HG03064 (cell line): ENCODE results near the gene ALCAM.
A peak's percentile ranks its signal among the peaks of the same experiment; 100 is the strongest.
"Not testable (repeated sequence)": the region's sequence is repeated elsewhere in the genome, so short reads cannot be mapped to it uniquely, and the experiment has no call there.

Experiments used
- ATAC-seq: cut with Tn5 transposase; IDR thresholded peaks from one replicate; pipeline ENCODE4 v1.9.1; 2021; ENCODE audit warnings: low read depth; ENCODE audit not compliant: unreplicated experiment

Gene ALCAM

GRCh38 chr3:105385819-105386508 lies 19.3 kb downstream of the ALCAM start:
- ATAC-seq, result peak; percentile 65

DNA sequence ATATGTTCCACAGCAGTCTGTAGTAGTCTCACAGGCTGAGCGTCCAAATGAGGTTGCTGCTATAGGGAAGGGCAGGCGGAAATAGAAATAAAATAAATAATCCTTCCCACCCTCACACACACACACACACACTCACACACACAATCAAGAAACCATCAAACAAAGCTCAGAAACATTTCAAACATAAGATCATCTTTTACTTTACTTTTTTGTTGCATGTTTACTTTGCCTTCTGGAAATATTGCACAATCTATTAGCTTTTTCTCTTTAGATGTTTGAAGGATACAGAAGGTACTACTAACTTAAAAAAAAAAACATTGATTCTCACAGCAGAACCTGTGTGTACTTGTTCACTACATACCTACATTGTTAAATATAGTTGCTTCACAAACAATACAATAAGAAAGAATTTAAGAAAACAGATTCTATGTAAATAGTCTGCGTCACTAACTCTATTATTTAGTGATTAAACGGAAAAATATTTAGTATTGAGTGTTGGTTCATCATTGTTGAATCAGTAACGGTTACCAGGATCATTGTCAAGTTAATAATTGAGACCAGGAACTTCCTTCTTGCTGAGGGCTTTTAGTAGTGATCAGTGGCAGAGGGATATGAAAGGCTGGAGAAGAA lies 20.5 kb downstream of the ALCAM start:
- no peak for ATAC-seq

DNA sequence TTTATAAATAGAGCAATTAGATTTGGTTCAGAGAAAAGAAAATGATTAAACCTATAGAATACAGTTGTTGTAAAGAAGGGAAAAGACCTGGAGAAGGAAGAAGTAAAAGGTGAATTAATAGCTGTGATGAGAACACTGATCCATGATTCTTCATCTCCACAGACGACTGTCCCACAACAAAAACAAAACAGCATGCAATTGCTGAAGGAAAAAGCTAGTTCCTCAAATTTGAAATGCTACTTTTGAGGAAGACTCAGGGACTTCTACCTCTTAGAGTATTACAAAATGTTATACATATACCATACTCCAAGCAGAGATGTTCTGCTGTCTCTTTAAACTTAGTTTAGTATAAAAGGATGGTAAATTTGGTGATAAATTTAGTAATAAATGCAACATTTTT lies 21.5 kb downstream of the ALCAM start:
- ATAC-seq, result no peak

GRCh38 chr3:105389759-105390158 lies 23.1 kb downstream of the ALCAM start:
- not testable (repeated sequence) for ATAC-seq

GRCh38 chr3:105392598-105392997 lies 25.9 kb downstream of the ALCAM start:
- not testable (repeated sequence) for ATAC-seq

DNA sequence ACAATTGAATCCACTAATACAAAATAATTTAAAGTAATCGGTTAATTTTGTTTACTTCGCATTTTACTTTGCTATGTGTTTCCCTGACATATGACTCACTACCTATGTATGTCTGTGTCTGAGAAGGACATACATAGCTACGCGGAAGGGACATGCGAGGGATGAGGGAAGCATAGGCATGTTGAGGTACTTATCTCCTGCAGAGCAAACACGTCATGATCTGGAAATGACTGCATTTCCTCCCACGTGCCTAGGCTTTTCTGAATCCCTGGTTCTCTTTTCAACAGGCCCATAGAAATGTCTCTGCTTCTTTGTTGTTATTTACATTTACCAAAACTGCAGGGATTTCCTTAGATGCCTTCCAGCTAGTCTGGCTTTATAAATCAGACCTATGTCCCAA lies 27.5 kb downstream of the ALCAM start:
- no peak for ATAC-seq

GRCh38 chr3:105397974-105398373 lies 31.3 kb downstream of the ALCAM start:
- no peak for ATAC-seq

GRCh38 chr3:105398437-105398836 lies 31.7 kb downstream of the ALCAM start:
- ATAC-seq, result no peak

GRCh38 chr3:105399062-105399461 lies 32.4 kb downstream of the ALCAM start:
- no peak for ATAC-seq

GRCh38 chr3:105399611-105400010 lies 32.9 kb downstream of the ALCAM start:
- no peak for ATAC-seq

GRCh38 chr3:105401254-105401653 lies 34.5 kb downstream of the ALCAM start:
- ATAC-seq, result no peak

DNA sequence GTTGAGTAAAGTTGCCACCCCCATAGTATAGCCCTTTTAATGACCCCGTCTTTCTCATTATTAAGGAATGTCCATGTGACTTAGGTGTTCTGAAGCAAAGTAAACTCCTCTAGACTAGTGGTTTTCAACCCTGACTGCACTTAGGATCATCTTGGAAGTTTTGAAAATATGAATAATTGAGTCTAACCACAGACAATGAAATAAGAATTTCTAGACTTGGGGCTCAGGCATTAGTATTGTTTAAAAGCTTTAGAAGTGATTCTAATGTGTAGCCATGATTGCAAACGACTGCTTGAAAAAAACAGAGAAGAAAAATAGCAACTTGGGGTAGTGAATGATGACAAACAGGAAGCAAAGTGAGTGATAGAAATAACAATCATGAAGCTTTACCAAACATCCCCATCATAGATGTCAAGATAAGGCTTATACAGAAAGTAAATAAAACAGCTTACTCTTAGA lies 35.0 kb downstream of the ALCAM start:
- no peak for ATAC-seq

DNA sequence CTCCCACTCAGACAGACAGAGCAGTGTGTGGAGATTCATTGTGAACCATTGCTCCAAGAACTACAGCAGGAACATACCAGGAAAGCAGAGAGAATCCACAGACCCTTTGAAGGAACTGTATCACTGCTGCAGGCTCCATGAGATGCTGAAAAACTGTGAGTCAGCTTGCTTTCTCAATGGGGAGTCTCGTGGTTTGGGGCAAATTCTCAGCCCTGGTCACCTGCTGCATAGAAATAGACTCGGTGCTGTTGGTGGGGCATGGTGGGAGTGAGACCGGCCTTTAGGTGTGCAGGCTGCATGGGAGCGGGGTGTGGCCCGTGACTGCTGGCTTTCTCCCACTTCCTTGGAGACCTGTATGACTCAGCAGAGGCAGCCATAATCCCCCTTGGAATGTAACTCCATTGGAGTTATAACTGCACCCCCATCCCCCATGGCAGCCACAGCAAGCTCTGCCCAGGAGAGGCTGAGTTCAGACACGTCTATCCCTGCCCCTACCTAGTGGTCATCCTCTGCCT lies 35.6 kb downstream of the ALCAM start:
- ATAC-seq, result no peak

DNA sequence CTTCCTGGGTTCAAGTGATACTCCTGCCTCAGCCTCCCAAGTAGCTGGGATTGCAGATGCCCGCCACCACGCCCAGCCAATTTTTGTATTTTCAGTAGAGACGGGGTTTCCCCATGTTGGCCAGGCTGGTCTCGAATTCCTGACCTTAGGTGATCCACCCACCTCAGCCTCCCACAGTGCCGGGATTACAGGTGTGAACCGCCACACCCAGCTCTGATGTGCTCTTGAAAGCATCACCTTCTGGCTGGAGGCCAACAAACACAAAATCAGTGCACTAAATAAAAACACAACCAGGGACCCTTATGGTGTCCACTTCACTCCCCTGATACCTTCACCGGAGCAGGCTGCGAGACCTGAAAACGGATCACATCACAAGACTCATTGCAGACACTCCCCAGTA lies 36.3 kb downstream of the ALCAM start:
- ATAC-seq, result not testable (repeated sequence)

GRCh38 chr3:105406268-105406667 lies 39.6 kb downstream of the ALCAM start:
- ATAC-seq, result no peak

DNA sequence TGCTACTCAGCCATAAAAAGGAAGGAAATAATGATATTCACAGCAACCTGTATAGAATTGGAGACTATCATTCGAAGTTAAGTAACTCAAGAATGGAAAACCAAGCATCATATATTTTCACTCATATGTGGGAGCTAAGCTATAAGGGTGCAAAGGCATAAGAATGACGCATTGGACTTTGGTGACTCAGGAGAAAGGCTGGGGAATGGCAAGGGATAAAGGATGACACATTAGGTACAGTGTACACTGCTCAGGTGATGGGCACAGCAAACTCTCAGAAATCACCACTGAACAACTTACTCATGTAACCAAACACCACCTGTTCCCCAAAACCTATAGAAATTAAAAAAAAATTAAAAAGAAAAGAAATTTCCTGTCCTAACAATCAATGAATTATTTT lies 42.7 kb downstream of the ALCAM start:
- ATAC-seq, result no peak

GRCh38 chr3:105413343-105413887 lies 46.7 kb downstream of the ALCAM start:
- no peak for ATAC-seq

DNA sequence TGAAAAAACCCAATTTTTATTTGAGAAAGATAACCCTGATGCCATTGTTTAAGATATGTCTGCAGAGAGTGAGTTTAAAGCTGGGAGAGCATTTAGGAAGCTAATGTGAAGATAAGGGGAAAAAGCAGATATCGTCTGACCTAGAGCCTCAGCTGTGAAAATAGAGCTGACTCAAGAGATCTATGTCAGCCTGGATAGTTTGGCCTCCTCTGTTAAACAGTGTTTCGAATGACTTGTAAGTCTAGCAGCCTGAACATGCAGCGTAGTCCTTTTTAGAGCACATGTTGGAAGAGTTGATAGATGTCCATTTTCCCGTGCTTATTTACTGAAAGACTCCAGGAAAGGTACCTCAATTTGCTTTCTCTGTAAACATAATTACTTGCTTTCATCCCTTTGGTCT lies 48.1 kb downstream of the ALCAM start:
- no peak for ATAC-seq

DNA sequence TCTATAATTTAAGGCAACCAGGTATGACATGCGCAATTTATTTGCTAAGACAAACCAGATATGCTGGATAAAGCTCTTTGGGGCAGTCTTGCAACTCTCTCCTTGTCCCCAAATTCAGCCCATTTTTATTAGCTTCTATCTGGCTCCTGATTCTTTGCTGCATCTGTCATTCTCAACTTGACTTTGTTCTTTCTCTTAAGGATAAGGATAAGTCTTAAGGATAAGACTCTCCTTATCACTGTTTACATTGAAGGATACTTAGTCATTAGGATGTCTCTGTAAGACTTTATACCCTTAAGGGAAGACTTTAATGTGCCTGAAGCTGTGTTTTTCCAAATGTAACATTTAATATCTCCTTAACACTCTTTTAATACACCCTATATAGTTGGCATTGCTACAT lies 49.2 kb downstream of the ALCAM start:
- ATAC-seq, result no peak

GRCh38 chr3:105417525-105418289 lies 51.0 kb downstream of the ALCAM start:
- ATAC-seq, result no peak

GRCh38 chr3:105422645-105423044 lies 55.9 kb downstream of the ALCAM start:
- ATAC-seq, result no peak
